ENCODE results near the gene NPAS3.

NPAS3 gene

GRCh38 chr14:32938719-32939253, at the start of gene NPAS3:
Gene NPAS3, plus strand, starts transcription at chr14:32938879.
- TF ChIP-seq CTCF (IDR thresholded peaks at IDR 0.05; ENCODE audit: low read depth, low read length) = no peak
- Histone ChIP-seq H3K9me3 (ENCODE audit: insufficient read depth, low read length) (no peaks in the 10 kb centered on the region), H3K4me1 (ENCODE audit: low read length) (peaks cover 16% of the 10 kb centered on the region), H4K20me1 (ENCODE audit: insufficient read depth, low read length) (no peaks in the 10 kb centered on the region), H3K36me3 (replicated peaks; ENCODE audit: low read depth, low read length) (no peaks in the 10 kb centered on the region), H2AFZ (ENCODE audit: low read depth, low read length) (peak within 1 kb of the TSS; percentile 41; the same call in 1 of the 2 replicates), H3K27ac (ENCODE audit: low read length) (no peak within 1 kb of the TSS), H3K9ac (ENCODE audit: low read length) (peak within 1 kb of the TSS; percentile 59), H3K4me2 (ENCODE audit: low read length) (peak within 1 kb of the TSS; percentile 63), H3K4me3 (ENCODE audit: low read length) (peak within 1 kb of the TSS; percentile 74), H3K79me2 (ENCODE audit: low read length) (no peaks in the 10 kb centered on the region), H3K27me3 (ENCODE audit: low read depth, low read length) (no peaks in the 10 kb centered on the region)

GRCh38 chr14:32896979-32897697, 41.5 kb upstream of the NPAS3 start:
- no peak overlapping the region for H3K27ac ChIP-seq (ENCODE audit: low read length)
- H4K20me1 ChIP-seq (ENCODE audit: insufficient read depth, low read length) = no peaks in the 10 kb centered on the region
- no peak overlapping the region for H3K4me3 ChIP-seq (ENCODE audit: low read length)
- H3K4me1 ChIP-seq (ENCODE audit: low read length) = peaks cover 32% of the 10 kb centered on the region
- no peaks in the 10 kb centered on the region for H3K9me3 ChIP-seq (ENCODE audit: insufficient read depth, low read length)
- no peak for TF ChIP-seq CTCF (IDR thresholded peaks at IDR 0.05; ENCODE audit: low read depth, low read length)
- no peak for TF ChIP-seq EZH2phosphoT487 (IDR thresholded peaks at IDR 0.05; ENCODE audit: low read depth)
- H3K79me2 ChIP-seq (ENCODE audit: low read length) = no peaks in the 10 kb centered on the region
- H3K27me3 ChIP-seq (ENCODE audit: low read depth, low read length) = no peaks in the 10 kb centered on the region
- no peak overlapping the region for H3K9ac ChIP-seq (ENCODE audit: low read length)
- no peak overlapping the region; the same call in 1 of the 2 replicates for H2AFZ ChIP-seq (ENCODE audit: low read depth, low read length)
- H3K36me3 ChIP-seq (replicated peaks; ENCODE audit: low read depth, low read length) = no peaks in the 10 kb centered on the region
- no peak overlapping the region for H3K4me2 ChIP-seq (ENCODE audit: low read length)

GRCh38 chr14:32897698-32898064, 41.0 kb upstream of the NPAS3 start:
- TF ChIP-seq CTCF (IDR thresholded peaks at IDR 0.05; ENCODE audit: low read depth, low read length) (no peak), EZH2phosphoT487 (IDR thresholded peaks at IDR 0.05; ENCODE audit: low read depth) (no peak)
- Histone ChIP-seq H4K20me1 (ENCODE audit: insufficient read depth, low read length) (no peaks in the 10 kb centered on the region), H3K79me2 (ENCODE audit: low read length) (no peaks in the 10 kb centered on the region), H3K27me3 (ENCODE audit: low read depth, low read length) (no peaks in the 10 kb centered on the region), H3K4me3 (ENCODE audit: low read length) (no peak overlapping the region), H3K9me3 (ENCODE audit: insufficient read depth, low read length) (no peaks in the 10 kb centered on the region), H3K4me1 (ENCODE audit: low read length) (peaks cover 32% of the 10 kb centered on the region), H3K9ac (ENCODE audit: low read length) (no peak overlapping the region), H3K27ac (ENCODE audit: low read length) (peak overlapping the region; percentile 71; the same call in 1 of the 2 replicates), H3K36me3 (replicated peaks; ENCODE audit: low read depth, low read length) (no peaks in the 10 kb centered on the region), H2AFZ (ENCODE audit: low read depth, low read length) (no peak overlapping the region), H3K4me2 (ENCODE audit: low read length) (no peak overlapping the region)

GRCh38 chr14:32898876-32899275, 39.8 kb upstream of the NPAS3 start:
- TF ChIP-seq EZH2phosphoT487 (IDR thresholded peaks at IDR 0.05; ENCODE audit: low read depth) (no peak), CTCF (IDR thresholded peaks at IDR 0.05; ENCODE audit: low read depth, low read length) (no peak)
- Histone ChIP-seq H3K9ac (ENCODE audit: low read length) (peak overlapping the region; percentile 25; the same call in 1 of the 2 replicates), H3K27ac (ENCODE audit: low read length) (peak overlapping the region; percentile 71), H3K4me1 (ENCODE audit: low read length) (peaks cover 32% of the 10 kb centered on the region), H3K79me2 (ENCODE audit: low read length) (no peaks in the 10 kb centered on the region), H2AFZ (ENCODE audit: low read depth, low read length) (peak overlapping the region; percentile 29; the same call in 1 of the 2 replicates), H3K27me3 (ENCODE audit: low read depth, low read length) (no peaks in the 10 kb centered on the region), H3K4me3 (ENCODE audit: low read length) (peak overlapping the region; percentile 38), H4K20me1 (ENCODE audit: insufficient read depth, low read length) (no peaks in the 10 kb centered on the region), H3K36me3 (replicated peaks; ENCODE audit: low read depth, low read length) (no peaks in the 10 kb centered on the region), H3K9me3 (ENCODE audit: insufficient read depth, low read length) (no peaks in the 10 kb centered on the region), H3K4me2 (ENCODE audit: low read length) (peak overlapping the region; percentile 62)

Data from OCI-LY3 (cell line).